ENCODE results near the gene RFPL2.

- no peak for TF ChIP-seq YY1 (IDR thresholded peaks at IDR 0.05; ENCODE audit: low read depth)
- no peak for TF ChIP-seq TCF12 (IDR thresholded peaks at IDR 0.05; ENCODE audit: low read depth)
- no peak for TF ChIP-seq TEAD4 (IDR thresholded peaks at IDR 0.05)
- no peak for TF ChIP-seq CEBPB (IDR thresholded peaks at IDR 0.05)
- no peak for TF ChIP-seq MAX (IDR thresholded peaks at IDR 0.05)
- no peak for TF ChIP-seq REST (IDR thresholded peaks at IDR 0.05; ENCODE audit: low read depth)
- TF ChIP-seq EP300 (IDR thresholded peaks at IDR 0.05; ENCODE audit: borderline replicate concordance), result no peak
- TF ChIP-seq RAD21 (IDR thresholded peaks at IDR 0.05; ENCODE audit: low read depth), result no peak
- no peak for TF ChIP-seq CREB1 (IDR thresholded peaks at IDR 0.05; ENCODE audit: low read depth)
- TF ChIP-seq TAF1 (IDR thresholded peaks at IDR 0.05; ENCODE audit: low read depth), result no peak
- TF ChIP-seq EGR1 (IDR thresholded peaks at IDR 0.05), result no peak
- no peak for TF ChIP-seq USF1 (IDR thresholded peaks at IDR 0.05)
- no peak for TF ChIP-seq ZBTB7A (IDR thresholded peaks at IDR 0.05; ENCODE audit: low read depth)
Observed at GRCh38 chr22:32158712-32159533, 46.0 kb downstream of the RFPL2 start, which contains the start of gene C22orf42.
